Activated CD4-positive, alpha-beta T cell treated with anti-CD3 and anti-CD28 coated beads, Interleukin-2, amount 50 U/mL, for 1 hour (primary cell): Measurements from ENCODE around the gene MYOZ2.

Experiments
- DNase-seq: peaks from one replicate; pipeline ENCODE4 v3.0.0-alpha.2; 2020

The MYOZ2 gene

DNA sequence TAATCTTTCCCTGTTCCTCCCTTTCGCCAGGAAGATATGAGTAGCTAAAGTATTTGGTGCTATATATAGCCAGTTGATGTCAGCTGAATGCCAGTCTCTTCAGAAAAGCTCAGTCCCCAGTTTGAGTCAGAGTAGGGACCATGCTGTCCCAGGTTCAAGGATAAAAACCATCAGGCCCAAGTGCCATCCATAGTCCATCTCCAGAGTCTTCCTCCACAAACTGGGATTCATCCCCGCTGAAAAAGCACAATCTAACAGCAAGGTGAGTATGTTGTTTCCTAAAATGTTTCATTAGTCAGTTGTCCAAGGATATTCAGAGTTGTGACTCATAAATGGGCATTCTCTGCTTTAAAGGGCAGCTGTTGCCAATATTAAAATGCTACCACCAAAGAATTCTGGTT lies at the start of gene MYOZ2:
TSS of gene MYOZ2 (plus strand) at position 112 of the 401 bp plus-strand sequence. CDS start 694 bp downstream, outside the sequence.
- no peak for DNase-seq

DNA sequence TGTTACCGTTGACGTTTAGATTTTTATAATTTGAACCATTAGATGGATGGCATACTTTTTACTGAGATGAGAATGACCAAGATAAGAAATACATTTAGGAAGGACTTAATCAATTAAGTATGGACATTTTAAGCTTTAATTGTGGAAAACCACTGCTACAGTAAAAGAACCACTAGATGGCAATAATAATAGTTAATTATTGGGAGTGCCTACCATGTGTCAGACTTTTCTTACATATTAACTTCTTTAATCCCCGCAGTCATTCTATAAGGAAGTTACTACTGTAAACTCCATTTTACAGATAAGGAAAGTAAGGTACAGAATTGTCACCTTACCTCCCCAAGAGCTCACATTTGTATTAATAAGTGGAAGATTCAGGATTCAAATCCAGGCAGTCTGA lies 48.5 kb upstream of the MYOZ2 start:
- no peak for DNase-seq

DNA sequence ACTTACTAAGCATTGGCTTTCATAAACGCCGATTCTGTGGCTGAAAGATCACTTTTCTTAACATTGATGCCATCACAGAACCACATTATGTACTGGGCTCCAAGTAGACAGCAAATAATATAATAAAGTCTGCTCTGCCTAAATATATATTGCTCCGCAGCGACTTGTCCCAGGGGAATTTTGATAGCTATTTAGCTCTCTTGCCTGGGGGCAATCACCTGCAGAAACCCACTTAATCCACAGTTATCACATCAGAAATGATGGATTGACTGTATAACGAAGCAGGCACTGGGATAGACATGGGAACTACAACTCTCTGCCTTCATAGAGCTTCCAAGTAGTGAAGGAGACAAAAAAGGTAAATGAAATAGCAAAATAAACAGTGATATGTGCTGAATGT lies 48.0 kb upstream of the MYOZ2 start:
- no peak for DNase-seq

DNA sequence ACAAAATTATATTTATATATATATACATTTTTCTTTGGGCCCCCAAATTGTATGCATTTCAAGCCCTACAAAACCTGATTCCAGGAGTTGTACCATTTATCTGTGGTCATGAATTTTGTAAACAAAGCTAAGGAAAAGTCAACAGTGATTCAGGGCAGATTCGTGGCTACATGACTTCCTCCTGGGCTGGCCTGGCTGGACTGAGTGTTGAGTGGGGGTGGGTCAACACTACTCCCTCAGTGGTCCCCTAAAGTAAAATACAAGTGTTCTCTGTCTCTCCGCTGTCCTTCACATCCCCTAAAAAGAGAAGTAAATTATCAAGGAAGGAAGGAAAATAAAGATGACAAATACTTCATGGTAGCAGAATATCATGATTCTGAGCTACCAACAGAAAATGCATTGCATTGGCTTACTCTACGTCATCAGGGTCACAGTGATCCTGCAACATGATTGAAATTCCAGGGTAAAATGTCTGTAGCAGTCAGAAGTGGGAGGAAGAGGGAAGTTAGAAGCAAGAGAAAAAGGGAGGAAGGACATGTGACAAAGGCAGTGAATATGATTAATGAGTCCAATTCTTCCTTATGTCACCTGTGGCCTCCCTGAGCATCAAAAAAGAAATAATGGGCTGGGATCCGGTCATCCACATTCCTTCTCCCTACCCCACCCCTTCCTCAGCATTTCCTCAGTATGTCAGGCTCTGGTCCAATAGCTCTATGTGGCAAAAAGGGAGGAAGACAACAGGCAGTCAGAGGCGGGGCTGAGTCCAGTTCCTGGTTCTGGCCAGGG lies 42.4 kb upstream of the MYOZ2 start:
- no peak for DNase-seq

DNA sequence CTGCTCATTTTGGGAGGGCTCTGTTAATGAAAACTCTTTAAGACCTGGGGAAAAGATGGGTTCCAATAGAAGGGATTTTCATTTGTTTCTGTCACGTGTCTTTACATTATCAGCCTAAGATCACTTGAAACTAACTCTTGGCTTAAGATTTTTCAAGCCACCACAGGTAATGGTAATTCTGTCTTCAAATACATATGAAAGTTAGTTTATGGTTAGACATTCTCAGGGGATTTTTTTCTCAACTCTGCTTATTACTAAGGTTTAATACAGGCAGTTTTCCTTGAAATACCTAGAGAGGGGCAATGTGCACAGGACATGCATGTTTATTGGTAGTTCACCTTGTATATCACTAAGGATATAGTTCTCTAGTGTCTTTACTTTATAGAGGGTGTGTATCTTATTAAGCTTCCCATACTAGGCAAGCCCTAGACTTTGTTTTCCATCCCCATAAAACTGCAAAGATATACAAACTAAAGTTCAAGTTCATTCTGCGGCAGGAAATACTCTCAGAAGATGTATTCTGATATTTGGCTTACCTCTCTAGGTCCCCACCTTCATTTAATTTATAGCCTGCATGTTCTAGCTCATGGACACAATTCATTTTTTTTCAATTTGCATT lies 38.2 kb upstream of the MYOZ2 start:
- DNase-seq = no peak

DNA sequence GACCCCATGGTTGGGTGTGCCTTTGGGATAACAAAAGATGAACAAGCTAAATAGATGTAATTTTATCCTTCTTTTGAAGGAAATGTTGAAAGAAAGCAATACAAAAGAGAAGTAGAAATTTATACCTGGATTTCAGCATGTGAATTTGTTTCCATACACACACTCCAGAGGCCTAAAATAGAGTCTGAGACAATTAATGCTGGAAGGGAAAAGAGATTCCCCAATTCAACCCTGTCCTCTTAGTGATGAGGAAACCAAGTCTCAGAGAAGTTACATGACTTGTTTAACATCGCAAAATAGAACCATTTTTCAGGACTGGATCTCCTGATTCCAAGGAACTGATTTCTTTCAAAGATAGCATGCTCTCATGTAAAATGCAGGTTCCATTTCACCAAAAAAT lies 37.3 kb upstream of the MYOZ2 start:
- DNase-seq = no peak

DNA sequence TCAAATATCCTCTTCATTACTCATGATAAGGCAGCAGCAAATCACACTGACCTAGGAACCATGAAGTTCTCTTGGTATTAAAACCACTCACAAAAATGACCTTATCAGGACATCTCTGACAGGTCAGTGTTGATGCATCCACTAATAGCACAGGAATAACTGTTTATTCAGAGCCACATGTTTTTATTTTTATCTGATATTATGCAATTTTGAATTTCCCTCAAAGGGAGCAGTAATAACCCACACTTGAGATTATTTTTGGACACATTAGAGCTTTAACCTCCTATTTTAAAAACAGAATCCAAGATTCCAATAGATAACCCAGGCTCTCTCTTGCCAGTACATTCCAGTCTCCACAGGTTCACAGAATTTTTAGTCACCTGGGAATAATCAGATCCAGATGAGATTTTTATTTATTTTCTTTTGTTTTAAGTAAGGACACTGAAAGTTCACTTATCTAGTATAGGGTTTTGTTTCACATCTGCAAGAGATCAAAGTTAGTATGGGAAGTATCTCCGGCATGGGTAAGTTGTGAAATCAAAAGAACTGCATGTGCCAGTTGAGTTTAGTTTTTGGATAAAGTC lies 36.3 kb upstream of the MYOZ2 start:
- DNase-seq = no peak

DNA sequence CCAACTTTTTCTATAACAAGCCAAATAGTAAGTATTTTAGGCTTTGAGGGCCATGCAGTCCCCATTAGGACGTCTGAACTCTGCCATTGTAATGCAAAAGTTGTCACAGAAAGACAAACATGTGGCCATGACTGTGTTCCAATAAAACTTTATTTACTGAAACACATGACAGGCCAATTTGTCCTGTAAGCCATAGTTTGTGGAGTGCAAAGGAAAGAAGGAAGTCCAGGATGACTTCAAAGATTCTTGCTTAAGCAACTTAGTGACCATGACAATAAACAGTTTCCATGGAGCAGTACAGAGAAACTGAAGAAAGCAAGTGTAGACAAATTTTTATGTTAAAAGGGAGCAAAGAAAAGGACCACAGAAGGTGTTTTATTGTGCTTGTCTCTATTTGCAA lies 35.0 kb upstream of the MYOZ2 start:
- no peak for DNase-seq

DNA sequence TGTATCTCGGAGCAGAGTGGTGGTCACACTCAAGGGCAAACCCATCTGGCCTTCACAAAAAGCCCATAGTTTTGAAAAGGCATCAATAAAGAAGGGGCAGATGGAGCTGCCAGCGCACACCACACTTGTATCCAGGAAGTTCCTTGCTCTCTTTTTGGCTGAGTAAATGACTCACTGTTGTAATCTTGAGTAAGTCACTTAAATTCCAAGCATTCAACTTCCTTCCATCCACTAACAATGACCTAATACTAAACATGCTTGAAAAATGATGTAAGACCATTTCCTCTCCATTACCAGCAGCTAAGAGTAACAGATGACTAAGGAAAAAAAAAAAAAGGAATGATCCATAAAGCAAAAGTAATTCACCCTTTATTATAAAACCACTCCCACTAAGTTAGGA lies 32.4 kb upstream of the MYOZ2 start:
- DNase-seq = no peak

DNA sequence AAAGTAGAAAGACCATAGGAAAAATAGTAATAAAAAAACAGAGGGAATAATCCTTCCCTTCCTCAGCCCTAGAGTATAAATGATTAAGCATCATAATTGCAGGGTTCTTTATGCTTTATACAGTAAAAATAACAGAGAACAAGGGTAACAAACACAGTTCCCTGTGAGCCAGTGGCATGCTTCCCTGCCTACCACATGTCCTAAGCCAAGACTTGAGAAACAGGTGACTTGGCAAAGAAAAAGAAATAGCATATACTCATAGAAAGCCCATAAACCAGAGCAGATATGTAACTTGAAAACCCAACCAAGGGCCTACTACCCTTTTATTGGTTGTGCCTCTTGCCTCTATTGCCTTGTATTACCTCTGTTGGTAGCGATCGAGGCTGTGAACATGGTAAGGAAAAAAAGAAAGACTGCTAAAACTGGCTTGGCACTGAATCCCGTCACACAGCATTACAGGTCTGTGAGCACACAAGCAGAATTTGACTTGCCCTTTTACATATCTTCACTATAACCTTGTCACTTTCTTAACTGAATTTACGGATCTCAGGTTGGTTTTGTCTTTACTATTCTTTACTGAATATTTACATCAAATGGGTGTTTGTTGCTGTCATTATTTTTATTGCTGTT lies 30.9 kb upstream of the MYOZ2 start:
- DNase-seq = no peak

DNA sequence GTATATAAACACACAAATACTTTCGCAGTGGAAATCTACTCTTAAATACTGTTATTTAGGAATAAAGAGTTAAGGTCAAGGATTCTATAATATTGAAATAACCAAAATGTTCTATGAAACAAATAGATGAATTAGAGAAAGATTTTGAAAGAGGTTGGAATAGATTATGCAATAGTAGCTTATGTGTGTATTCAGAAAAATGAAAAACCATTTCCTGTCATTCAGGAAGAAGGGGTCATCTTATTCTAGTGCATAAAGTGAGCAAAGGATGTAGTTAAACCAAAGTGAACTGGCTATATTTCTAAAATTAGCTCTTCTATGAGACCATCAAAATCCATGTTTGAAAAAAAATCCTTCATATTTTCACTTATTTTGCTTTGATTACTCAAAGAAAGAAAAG lies 30.0 kb upstream of the MYOZ2 start:
- no peak for DNase-seq

DNA sequence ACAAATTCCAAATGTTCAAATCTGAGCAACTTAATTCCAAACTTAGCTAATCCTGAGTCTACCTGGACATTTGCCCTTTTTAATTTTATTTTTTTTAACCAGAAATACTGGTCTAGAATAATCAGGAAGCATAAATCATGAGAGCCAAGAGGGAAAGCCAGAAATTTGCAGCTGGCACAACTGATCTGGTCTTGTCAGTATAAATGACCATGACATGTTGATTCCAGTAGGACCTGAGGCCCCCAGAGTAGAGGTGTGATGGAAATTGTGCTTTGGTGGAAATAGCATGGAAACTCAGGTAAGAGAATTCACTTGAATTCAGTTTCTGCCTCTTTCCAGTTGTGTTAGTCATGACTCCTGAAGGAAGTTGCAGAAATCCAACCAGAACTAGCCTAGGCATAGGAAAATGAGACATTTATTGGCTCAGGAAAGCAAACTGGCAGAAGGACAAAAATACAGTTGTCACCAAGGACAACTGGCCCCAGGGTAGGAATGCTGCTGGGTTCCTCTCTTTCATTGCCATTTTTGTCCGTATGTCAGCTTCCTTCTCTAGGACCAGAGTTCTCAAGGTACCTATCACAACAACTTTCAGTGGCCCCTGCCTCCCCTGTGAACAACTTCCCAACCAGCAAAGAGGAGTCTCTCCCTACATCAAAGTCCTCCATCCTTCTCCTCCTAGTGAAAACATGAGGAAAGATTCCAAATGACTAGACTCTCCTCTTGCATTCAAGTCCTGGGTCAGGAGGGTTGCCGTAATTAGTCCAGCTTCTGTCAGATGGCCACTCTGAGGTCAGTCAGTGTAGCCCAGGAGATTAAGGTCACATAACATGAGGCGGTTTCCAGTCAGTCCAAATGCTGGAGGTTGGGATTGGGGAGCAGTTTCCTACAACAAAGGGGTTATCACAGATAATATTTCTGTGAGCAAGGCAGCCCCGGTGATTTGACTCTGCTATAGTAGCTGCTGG lies 29.3 kb upstream of the MYOZ2 start:
- no peak for DNase-seq

DNA sequence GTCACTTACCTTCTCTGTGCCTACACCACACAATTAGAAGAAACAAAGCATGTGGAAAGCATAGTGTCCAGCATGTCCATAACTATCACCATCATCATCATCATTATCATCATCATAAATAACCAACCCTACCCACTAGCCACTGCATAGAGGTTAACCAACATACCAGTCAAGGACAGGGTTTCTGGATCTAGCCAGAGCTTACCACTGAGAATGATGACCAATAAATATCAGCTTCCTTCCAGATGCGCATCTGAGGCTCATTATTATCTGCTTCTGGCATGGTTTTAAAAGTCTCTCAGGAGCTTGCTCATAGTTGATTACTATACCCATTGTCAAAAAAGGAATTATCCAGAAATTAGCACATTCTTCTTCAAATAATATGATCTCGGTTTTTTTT lies 25.5 kb upstream of the MYOZ2 start:
- no peak for DNase-seq

DNA sequence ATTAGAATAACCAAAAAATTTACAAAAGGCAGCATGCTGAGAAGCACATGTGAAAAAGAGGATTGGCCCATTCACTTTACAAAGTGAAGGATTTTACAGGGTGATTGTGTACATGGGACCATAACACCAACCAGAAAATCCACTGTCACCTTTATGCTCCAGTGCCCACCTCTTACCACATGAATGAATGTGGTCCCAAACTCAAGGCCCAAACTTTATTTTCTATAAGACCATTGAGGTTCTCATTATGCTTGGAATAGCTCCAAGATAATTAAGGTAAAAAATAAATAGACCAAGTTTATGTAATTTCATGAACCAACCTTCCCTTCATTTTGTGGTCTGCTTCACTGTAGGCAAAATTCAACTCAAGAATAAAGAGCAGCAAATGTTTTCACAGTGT lies 24.3 kb upstream of the MYOZ2 start:
- no peak for DNase-seq

DNA sequence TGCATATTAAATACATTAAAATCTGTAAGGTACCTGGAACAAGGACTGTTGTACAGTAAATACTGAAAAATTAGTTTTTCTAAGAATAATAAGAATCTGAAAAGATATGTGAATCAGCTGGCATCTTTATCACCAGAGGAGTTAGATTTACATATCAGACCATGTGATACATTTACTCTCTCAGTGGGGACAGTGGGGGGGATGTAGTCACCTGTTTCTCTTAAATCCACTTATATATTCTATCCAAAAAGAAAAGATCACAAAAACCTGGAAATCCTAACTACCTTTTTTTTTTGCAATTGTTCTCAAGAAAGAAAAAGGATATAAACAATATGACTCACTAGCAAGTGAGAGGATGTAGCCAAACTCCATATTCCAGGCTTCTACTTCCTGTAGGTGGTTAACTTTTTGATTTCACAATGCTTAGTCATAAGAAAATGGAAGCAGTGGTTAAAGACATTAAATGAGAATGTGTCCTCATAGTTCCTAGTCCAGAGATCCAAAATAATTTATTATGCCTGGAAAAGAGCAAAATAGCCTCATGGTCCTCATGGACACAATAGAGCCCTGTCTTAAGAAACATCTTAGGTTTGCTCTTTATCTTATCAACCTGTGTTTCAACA lies 22.5 kb upstream of the MYOZ2 start:
- DNase-seq = no peak

DNA sequence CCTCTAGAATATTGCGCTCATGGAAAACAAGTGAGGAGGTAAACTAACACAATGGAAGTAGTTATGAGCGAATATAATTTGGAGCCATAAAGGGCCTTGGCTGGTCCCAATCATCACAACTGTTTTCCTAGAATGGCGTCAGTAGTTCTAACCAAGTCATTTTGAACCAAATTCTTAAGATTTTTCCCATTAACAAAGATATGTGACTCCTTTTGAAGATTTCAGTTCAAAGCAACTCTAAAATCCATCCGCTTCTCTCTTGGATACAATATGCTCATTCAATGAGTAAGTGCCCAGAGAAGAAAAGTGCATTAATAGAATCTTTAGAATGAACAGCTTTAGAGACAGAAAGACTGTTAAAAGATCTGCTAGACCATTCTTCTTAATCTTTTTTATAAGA lies 19.6 kb upstream of the MYOZ2 start:
- DNase-seq = no peak

DNA sequence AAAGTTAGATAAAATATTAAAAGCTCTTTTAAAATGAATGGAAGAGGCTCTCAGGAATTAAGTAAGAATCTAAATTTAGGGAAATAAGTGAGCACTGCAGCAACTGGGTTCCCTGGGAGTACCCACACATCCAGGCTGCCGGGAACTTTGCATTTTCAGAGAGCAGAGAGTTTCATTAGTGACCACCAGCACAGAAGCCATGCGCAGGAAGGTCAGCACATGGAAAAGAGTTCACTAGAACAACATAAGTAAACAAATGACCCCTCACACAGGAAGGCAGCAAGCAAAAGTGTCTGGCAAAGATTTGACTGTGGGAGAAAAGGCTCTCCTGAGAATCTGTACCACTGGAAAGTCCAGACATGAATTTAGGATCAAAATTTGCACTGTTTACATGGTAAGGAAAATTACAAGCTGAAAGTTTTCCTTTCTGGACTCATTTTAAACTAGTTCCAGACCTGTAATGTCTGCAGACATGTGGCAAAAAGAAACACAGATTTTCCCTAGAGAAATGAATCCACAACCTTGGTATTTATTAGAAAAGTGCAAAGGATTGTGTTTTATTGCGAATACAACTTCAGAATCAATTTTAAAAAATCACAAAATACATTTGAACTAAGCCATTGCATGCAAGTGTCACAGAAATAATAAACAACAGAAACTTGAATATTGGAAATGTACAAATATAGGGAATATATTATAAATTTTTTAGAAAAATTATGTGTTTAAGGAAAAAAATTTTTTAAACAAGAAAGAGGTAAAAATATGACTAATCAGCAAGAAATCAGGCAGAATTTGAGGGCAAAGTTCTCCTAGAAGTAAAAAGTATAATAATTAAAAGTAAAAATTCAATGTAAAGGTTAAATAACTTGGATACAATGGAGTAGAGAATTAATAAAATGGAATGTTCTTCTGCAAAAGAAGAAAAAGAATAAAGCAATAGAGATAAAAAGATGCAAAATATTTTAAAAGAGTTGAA lies 18.4 kb upstream of the MYOZ2 start:
- DNase-seq = no peak

DNA sequence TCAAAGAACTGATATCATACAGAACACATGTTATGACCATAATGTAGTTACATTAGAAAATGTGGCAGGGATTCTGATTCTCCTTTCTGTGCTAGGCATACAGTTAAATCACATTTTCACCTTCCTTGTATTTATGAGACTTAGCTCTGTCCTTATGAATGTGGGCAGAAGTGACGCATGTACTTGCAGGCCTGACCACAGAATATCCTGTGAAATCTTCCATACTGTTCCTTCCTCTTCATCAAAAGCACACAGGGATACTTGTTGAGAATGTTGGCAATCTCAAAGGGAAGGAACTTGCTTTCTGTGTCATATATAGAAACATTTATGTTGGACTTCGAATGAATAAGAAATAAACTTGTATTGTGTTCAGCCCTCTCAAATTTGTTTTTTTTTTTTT lies 17.2 kb upstream of the MYOZ2 start:
- DNase-seq = no peak

DNA sequence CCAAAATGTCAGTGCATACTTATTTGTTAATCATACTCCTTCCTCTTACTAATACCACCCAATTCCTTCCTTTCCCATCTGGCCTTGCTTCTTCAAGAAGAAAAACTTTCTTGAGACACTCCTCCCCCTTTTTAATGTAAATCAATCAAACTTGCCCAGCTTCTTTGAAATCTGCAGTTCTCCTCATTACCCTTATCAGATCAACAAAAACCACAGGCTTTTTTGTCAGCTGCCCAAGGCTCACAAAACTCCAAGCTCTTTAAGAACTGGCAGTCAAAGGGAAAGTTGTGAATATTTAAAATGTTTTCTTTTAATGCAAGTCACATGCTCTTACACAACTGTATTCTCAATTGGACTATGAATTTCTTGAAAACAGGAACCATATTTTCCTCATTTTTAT lies 11.3 kb upstream of the MYOZ2 start:
- DNase-seq = no peak

DNA sequence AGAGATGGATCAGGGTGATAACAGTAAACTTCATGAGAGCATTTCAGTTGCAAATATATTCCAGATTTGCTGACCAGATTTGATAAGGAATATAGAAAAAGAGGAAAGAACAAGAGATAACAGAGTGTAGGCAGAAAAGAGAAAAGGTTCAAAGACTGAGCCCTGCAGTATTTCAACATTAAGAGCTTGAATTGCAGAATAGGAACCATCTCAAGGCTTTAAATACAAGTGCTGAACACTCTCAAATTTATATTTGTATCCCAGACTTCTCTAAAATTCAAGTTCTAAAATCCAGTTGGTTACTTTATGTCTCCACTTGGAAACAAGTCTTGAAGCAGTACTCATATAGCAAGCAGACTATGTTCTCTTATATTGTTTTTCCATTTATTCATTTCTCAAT lies 9.7 kb upstream of the MYOZ2 start:
- DNase-seq = no peak

DNA sequence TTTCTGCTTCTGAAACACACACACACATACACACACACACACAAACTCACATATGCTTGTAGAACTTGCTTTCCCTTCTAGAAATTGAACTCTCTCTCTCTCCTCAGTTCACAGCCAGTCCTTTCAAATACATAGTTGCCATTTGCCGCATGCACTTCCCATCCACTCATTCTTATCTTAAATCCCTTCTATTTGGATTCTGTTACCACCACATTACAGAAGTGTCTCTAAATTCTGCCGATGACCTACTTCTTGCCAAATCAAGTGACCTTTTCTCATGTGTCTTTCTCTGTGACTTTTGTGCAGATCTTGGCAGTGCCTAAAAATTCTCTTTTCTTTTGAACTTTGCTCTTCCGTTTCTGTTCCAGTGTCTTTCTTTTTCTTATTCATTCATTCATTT lies 7.5 kb upstream of the MYOZ2 start:
- DNase-seq = no peak
